Right ventricle myocardium inferior (tissue), 1 donor: ENCODE measurements around the gene MTHFD1. TPM values are rescaled to one million over a fixed set of nuclear protein-coding genes. Genes with fewer than 3 reads are reported as not detected.

Experiments
- ATAC-seq: fragments of 200-7000 bp; cut with Tn5 transposase; one replicate; pipeline ENCODE4 v1.9.1; 2020; ENCODE audit warnings: mild to moderate bottlenecking, moderate library complexity
- DNase-seq: peaks from one replicate; pipeline ENCODE4 v3.0.0; 2021; ENCODE audit errors: missing footprints
- intact Hi-C: fragments of 100-400 bp; cut with DNase I; formaldehyde crosslinking; loops from one replicate; pipeline ENCODE4 v1.11.0; 2022
- total RNA-seq: library from RNA; stranded (reverse); fragmentation: NEBNext Ultra II Directional; extraction: Animal tissue kit (Norgen Biotek cat#: 25700); gene quantifications from one replicate; pipeline ENCODE4 v1.2.1, GENCODE V29; 2021
- donor health status: DM: no; HTN: yes; CAD: no; lungs with severe emphysema.

Gene MTHFD1
- total RNA-seq, 1 donor from 2014 or later: 58.1 TPM

DNA sequence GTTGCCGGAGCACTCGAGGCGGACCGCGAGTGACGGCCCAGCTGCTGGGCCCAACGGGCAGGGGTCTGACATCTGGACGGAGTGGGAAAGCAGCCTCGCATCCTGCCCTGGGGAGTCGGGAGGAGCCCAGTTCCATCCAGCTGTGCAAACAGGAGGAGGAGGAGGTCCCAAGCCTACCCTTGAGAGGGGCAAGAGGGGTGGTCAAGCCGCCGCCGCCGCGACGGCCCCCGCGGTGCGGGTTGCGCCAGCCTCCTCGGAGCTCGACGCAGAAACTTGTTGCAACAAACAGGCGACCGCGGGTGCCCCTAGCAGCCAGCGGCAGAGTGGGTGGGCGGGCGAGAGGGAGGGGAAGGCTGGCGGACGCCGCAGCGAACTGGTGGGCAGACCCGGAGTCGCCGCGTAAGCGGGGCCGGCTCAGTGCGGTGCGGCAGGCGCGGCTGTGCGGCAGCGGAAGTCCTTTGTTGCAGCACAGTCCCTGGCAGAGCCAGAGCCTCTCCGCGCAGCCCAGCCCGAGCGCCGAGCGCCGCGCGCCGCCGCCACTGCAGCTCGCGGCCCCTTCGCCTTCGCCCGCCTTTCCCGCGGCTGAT, 116.2 kb downstream of the MTHFD1 start, which contains the start of gene ZBTB1:
ZBTB1 (plus strand) TSS at position 461 of the 587 bp plus-strand sequence. CDS start 16,735 bp downstream, outside the sequence.
- DNase-seq: peak; percentile 94
- peak; percentile 77 for ATAC-seq
- intact Hi-C loops: loop anchor here (10.0 kb wide), 1 partner anchor 160 kb away; no protein-coding TSS in a partner anchor

DNA sequence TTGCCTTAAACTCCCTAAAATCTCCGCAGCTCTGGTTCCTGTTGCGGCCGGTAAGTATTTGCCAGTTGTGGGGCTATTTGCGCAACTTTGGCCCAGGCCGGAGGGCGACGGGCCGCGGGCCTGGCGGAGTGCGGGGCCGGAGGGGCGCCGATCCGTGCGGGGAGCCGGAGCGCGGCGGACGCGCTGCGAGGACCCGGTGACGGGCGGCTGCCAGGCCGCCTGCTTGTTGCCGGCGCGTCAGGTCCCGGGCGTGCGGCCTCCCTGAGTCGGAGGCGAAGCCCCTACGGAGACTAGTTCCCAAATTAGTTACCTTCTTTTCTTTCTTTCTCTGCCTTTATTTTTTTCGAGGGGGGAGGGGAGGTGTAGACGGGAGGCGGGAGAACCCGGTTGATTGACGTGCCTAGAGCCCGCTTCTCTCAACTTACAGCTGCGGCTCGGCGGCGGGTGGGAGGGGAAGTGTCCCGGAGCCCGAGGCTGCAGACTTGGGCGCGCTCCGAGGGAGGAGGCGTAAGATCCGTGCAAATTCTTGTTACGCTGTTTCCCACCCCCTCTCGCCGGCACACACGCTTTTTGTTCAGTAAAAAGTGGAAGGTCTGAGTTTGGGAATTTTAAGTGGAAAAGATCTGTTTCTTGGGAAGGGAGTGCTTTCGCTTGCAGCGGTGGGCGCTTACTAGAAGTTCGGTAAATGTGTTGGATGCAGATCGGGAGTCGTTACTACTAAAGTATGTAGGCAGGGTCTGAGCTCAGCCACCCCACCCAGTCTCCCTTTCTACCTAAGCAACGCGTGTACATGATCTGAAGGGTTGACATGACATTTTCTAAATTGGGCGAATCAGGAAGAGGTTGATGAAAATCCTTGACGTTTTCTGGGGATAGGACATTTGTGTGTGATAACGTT, 117.0 kb downstream of the MTHFD1 start:
- ATAC-seq: peak; percentile 66
- intact Hi-C loops: loop anchor here (10.0 kb wide), 1 partner anchor 160 kb away; no protein-coding TSS in a partner anchor
- peak; percentile 96 for DNase-seq

DNA sequence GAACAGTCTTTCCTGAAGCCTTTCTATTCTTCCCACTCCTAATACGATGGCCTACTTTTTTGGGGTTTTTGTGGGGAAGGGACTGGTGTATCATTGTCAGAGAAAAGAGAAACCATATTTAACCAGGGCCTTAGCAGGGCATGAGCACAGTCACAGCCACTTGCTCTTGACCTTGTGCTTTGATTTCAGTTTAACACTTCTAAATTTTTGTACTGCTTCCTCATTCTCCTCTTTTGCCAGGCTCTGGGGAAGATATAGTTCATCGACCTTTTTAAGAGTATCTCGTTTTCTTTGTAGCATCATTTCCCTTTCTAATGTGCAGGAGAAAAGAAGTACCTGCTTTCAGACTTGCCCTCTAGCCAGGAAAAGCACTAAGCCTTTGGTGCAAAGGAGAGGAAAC, 118.6 kb downstream of the MTHFD1 start:
- ATAC-seq (no peak), DNase-seq (no peak)
- intact Hi-C loops: loop anchor here (10.0 kb wide), 1 partner anchor 162 kb away; no protein-coding TSS in a partner anchor

DNA sequence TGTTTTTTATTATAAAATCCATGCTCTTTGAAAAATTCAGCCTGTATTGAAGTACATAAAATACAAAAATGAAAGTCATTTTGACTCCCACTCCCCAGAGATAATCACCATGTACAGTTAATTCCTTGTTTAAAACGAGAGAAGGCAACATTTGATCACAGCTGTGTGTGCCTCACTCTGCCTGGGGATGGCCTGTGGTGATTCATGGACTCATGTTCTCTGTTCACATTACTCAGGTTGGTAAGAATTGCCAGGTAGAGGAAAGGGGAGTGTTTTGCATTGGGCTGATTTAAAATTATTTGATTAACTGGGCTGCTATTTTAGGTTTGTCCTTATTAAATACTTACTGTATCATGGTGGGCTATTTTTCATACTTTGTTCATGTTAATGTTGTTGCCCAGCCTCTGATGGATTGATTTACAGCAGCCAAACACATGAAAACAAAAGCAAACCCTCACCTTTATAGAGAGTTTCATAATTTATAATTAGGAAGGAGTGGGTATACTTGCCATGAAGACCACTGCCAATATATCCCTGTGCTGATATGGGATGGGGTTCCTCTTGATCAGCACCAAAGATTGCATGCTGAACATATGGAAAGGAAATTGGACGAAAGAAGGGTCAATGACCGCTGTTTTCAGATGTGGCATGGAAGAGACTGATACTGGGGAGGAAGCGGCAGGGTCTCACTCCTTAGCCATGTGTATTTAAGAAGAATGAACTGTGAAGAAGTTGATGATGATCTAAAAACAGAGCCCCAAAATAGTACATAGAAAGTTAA, 119.4 kb downstream of the MTHFD1 start:
- intact Hi-C loops: loop anchor here (10.0 kb wide), 1 partner anchor 163 kb away; no protein-coding TSS in a partner anchor
- DNase-seq: no peak
- no peak for ATAC-seq

DNA sequence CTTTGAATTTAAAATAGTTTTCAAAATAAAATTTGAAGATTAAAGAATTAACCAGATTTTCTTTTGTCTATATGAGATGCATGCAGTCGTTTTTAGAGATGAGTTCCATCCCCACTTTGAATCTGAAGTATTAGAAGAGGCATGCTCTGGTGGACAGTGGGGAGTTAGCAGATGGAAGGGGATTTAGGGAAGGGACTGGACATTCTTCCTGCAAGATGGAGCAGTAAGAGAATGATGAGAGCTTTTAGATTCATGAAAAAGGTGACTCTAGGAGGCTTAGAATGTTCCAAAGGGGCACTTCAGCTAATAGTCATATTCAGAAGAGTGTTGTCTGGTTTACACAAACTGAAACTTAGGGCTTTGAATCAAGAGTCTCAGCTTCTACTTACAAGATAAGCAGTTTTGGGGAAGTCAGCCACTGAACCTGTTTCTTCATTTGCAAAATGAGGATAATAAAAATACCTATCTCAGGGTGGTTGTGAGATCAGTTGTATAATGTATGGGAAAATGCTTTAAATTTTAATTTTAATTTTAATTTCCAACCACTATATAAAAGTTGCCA, 120.1 kb downstream of the MTHFD1 start:
- intact Hi-C loops: loop anchor here (10.0 kb wide), 1 partner anchor 163 kb away; no protein-coding TSS in a partner anchor
- DNase-seq (no peak), ATAC-seq (no peak)

DNA sequence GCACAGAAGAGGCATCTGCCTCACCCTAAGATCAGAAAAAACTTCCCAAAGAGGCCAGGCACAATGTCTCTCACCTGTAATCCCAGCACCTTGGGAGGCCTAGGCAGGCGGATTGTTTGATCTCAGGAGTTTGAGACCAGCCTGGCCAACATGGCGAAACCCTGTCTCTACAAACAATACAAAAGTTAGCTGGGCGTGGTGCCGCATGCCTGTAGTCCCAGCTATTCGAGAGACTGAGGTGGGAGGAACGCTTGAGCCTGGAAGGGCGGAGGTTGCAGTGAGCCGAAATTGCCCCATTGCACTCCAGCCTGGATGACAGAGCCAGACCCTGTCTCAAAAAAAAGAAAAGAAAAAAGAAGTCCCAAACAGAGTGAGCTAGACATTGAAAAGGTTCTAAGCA, 120.9 kb downstream of the MTHFD1 start:
- DNase-seq (no peak), ATAC-seq (no peak)
- intact Hi-C loops: loop anchor here (10.0 kb wide), 1 partner anchor 164 kb away; no protein-coding TSS in a partner anchor

Other genes with a start within 250 kb of the MTHFD1 start
- 0.78 TPM for gene ESR2, start 94.0 kb upstream of the MTHFD1 start, total RNA-seq
- 0.16 TPM for gene AKAP5, start 77.1 kb downstream of the MTHFD1 start, total RNA-seq
- 17.6 TPM for gene ZBTB25, start 115.5 kb downstream of the MTHFD1 start, total RNA-seq
- gene ZBTB1, start 116.4 kb downstream of the MTHFD1 start, total RNA-seq: 22.3 TPM
- gene HSPA2, start 152.4 kb downstream of the MTHFD1 start, total RNA-seq: 15.2 TPM
- gene PPP1R36, start 161.6 kb downstream of the MTHFD1 start, total RNA-seq: not detected